Measurements from ENCODE around the gene RASGRP3. TPM values are rescaled to one million over a fixed set of nuclear protein-coding genes. Genes with fewer than 3 reads are reported as not detected.
A peak's percentile ranks its signal among the peaks of the same experiment; 100 is the strongest.

Gene RASGRP3
- total RNA-seq, 4 donors from 2014 or later = 3.7 to 10.6 (median 6.7) TPM

GRCh38 chr2:33581872-33582271 is 105.4 kb downstream of the RASGRP3 start:
- peak overlapping the region in 1 of 4 donors; percentile 0 for H3K27ac ChIP-seq (replicated peaks in 1 of 4)
- no peak for TF ChIP-seq CTCF (IDR thresholded peaks at IDR 0.05)
- TF ChIP-seq POLR2AphosphoS5 (IDR thresholded peaks at IDR 0.05) = no peak
- H3K36me3 ChIP-seq = peaks cover 10 to 34% (median 23%) of the 10 kb centered on the region in 4 donors
- H3K9me3 ChIP-seq = no peaks in the 10 kb centered on the region
- 86% methylated on average over 5 of the region's 5 CpGs for WGBS
- peaks cover 7 to 37% (median 30%) of the 10 kb centered on the region in 4 donors for H3K4me1 ChIP-seq
- no peaks in the 10 kb centered on the region for H3K27me3 ChIP-seq
- DNase-seq (ENCODE audit: extremely low spot score) = no peak
- H3K4me3 ChIP-seq = no peak overlapping the region
- intact Hi-C loops (cut with DNase I) = loop anchor here (5.0 to 10.0 kb wide), 5 partner anchors 105 to 810 kb away; partner anchors contain the start of genes LTBP1 and RASGRP3

- no peak for DNase-seq (ENCODE audit: extremely low spot score)
- WGBS = 15% methylated on average over 2 of the region's 2 CpGs
- Histone ChIP-seq H3K27me3 (no peaks in the 10 kb centered on the region), H3K4me3 (no peak overlapping the region), H3K27ac (replicated peaks in 1 of 4) (peak overlapping the region in 2 of 4 donors; percentile 5 to 46), H3K4me1 (peaks cover 7 to 42% (median 36%) of the 10 kb centered on the region in 4 donors), H3K36me3 (peaks cover 10 to 35% (median 27%) of the 10 kb centered on the region in 4 donors), H3K9me3 (no peaks in the 10 kb centered on the region)
- TF ChIP-seq POLR2AphosphoS5 (IDR thresholded peaks at IDR 0.05) (no peak), CTCF (IDR thresholded peaks at IDR 0.05) (peak; percentile 80 to 91 (median 88))
- intact Hi-C loops (cut with DNase I) = loop anchor here (5.0 to 10.0 kb wide), 5 partner anchors 106 to 811 kb away; partner anchors contain the start of genes LTBP1 and RASGRP3
These were observed 106.9 kb downstream of the RASGRP3 start for GRCh38 chr2:33583194-33583938.

- H3K9me3 ChIP-seq = no peaks in the 10 kb centered on the region
- H3K4me3 ChIP-seq = no peak overlapping the region
- peaks cover 10 to 50% (median 33%) of the 10 kb centered on the region in 4 donors for H3K36me3 ChIP-seq
- intact Hi-C loops (cut with DNase I) = loop anchor here (10.0 kb wide), 2 partner anchors 552 to 642 kb away; partner anchors contain the start of gene LTBP1
- H3K27ac ChIP-seq (replicated peaks in 1 of 4) = peak overlapping the region; percentile 47 to 68 (median 63)
- TF ChIP-seq POLR2AphosphoS5 (IDR thresholded peaks at IDR 0.05) (no peak), POLR2A (IDR thresholded peaks at IDR 0.05; ENCODE audit: low read depth) (no peak), EP300 (IDR thresholded peaks at IDR 0.05) (no peak), CTCF (IDR thresholded peaks at IDR 0.05) (no peak)
- WGBS = 52% methylated on average over 2 of the region's 2 CpGs
- H3K4me1 ChIP-seq = peaks cover 16 to 71% (median 65%) of the 10 kb centered on the region in 4 donors
- no peak for DNase-seq (ENCODE audit: extremely low spot score)
- no peaks in the 10 kb centered on the region for H3K27me3 ChIP-seq
These were observed 110.3 kb downstream of the RASGRP3 start for GRCh38 chr2:33586766-33587165.

GRCh38 chr2:33588232-33588631 is 111.8 kb downstream of the RASGRP3 start:
- H3K4me3 ChIP-seq = no peak overlapping the region
- intact Hi-C loops (cut with DNase I) = loop anchor here (10.0 kb wide), 2 partner anchors 553 to 643 kb away; partner anchors contain the start of gene LTBP1
- peaks cover 18 to 76% (median 64%) of the 10 kb centered on the region in 4 donors for H3K4me1 ChIP-seq
- H3K36me3 ChIP-seq = peaks cover 10 to 64% (median 44%) of the 10 kb centered on the region in 4 donors
- no peaks in the 10 kb centered on the region for H3K9me3 ChIP-seq
- H3K27ac ChIP-seq (replicated peaks in 1 of 4) = peak overlapping the region in 3 of 4 donors; percentile 35 to 69 (median 69)
- 49% methylated on average over 2 of the region's 2 CpGs for WGBS
- no peak for DNase-seq (ENCODE audit: extremely low spot score)
- H3K27me3 ChIP-seq = no peaks in the 10 kb centered on the region
- no peak for TF ChIP-seq POLR2AphosphoS5 (IDR thresholded peaks at IDR 0.05)
- no peak for TF ChIP-seq EP300 (IDR thresholded peaks at IDR 0.05)
- TF ChIP-seq POLR2A (IDR thresholded peaks at IDR 0.05; ENCODE audit: low read depth) = no peak

DNA sequence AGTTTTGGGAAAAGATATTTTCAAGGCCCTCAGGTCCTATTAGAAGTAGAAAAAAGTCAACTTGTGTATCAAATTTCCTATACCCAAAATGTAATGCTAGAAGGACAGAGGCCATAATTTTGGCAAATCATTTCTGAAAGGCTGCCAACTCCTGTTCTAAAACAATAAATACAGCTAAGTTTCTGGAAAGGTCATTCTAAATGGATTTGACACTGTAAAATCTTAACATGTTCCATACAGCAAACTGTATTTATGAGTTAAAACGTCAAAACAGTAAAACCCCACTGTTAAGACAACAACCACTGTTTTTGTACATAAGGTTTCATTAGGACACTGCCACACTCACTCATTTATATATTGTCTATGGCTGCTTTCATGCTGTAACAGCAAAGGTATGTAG is 113.0 kb downstream of the RASGRP3 start:
- TF ChIP-seq POLR2AphosphoS5 (IDR thresholded peaks at IDR 0.05) = no peak
- no peak for TF ChIP-seq CTCF (IDR thresholded peaks at IDR 0.05)
- TF ChIP-seq POLR2A (IDR thresholded peaks at IDR 0.05; ENCODE audit: low read depth) = no peak
- TF ChIP-seq EP300 (IDR thresholded peaks at IDR 0.05) = no peak
- H3K27ac ChIP-seq (replicated peaks in 1 of 4) = peak overlapping the region; percentile 35 to 69 (median 66)
- 16% methylated on average over 1 of the region's 1 CpG for WGBS
- no peaks in the 10 kb centered on the region for H3K9me3 ChIP-seq
- no peak overlapping the region for H3K4me3 ChIP-seq
- H3K4me1 ChIP-seq = peaks cover 19 to 76% (median 64%) of the 10 kb centered on the region in 4 donors
- H3K36me3 ChIP-seq = peaks cover 10 to 64% (median 44%) of the 10 kb centered on the region in 4 donors
- intact Hi-C loops (cut with DNase I) = loop anchor here (10.0 kb wide), 2 partner anchors 555 to 645 kb away; partner anchors contain the start of gene LTBP1
- H3K27me3 ChIP-seq = no peaks in the 10 kb centered on the region
- no peak for DNase-seq (ENCODE audit: extremely low spot score)
